HG03135 (cell line): ENCODE data around the gene DNAH17.

Source experiments
- ATAC-seq: cut with Tn5 transposase; IDR thresholded peaks from one replicate; pipeline ENCODE4 v1.9.1; 2021; ENCODE audit warnings: mild to moderate bottlenecking, moderate library complexity; ENCODE audit not compliant: unreplicated experiment

DNAH17 gene

DNA sequence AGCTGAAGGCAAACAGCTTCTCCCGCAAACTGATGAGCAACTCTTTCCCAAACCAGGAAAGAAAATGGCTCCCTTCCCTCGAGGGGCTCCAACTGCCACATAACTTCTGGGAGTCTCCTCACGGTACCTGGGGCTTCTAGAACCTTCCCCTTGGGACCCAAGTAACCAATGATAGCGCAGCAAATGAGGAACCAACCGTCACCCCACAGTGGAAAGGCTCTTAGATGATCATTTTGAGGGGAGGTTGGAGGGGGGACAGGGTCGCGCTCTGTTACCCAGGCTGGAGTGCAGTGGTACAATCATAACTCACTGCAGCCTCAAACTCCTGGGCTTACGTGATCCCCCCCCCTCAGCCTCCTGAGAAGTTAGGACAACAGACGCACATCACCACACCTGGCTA lies at the start of gene DNAH17:
Gene DNAH17, minus strand, starts transcription at position 101 of the 400 bp plus-strand sequence. CDS start 2,339 bp downstream, outside the sequence.
- ATAC-seq = no peak

DNA sequence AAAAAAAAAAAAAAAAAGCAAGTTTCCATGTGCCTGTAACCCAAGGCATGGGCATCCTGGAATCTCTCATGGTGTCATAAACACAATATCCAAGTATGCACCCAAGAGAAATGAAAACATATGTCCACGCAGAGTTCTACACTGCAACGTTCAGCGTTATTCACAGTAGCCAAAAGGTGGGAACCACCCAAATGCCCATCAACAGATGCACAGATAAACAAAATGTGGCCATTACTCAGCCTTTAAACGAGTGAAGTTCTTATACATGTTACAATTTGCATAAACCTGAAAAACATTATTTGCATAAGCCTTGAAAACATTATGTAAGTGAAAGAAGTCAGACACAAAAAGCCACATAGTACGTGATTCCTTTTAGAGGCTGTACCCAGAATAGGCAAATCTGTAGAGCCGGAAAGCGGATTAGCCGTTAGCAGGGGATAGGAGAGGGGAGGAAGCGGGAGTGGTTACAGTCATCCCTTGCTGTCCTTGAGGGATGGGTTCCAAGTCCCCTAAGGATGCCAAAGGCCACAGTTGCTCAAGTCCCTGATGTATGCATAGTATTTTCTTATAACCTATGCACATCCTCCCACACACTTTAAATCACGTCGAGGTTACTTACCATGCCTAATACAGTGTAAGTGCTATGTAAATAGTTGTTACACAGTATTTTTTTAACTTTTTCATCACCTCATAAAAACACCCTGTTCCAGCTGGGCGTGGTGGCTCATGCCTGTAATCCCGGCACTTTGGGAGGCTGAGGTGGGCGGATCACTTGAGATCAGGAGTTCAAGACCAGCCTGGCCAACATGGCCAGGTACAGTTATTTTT lies 47.3 kb upstream of the DNAH17 start:
- no peak for ATAC-seq

- no peak for ATAC-seq
These were observed 46.3 kb upstream of the DNAH17 start for GRCh38 chr17:78623541-78623940.

DNA sequence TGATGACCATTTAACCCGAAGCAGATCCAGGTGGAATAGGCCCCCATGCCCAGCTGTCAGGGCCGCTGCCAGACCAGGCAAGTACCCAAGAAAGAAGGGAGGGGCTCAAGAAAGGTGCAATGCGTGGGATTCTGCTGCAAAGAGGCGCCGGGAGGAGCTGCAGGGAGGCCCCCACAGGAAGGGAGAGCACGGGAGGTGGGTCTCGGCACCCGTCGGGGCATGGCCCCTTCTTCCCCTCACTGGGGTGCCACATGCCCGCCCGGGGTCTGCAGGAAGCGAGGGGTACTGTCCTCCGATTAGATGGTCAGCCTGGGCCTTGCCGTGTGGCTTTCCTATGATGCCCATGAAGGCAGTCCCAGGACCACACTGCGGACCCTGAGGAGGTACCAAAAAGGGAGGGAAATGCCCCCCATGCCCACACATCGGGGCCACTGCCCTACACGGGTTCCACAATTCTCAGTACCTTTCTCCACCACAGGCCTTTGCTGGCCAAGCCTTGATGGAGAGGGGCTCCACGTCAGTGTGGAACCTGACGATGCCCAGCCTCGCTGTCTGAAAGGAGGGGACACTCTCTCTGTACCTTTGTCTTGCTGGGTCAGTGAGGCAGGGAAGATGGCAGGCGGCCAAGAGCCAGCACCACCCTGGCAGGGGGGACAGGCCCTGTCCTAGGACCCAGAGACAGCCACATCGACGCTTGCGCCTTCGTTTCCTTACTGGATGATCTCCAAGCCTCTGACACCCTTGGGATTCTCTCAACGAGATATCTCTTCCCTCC lies 45.5 kb upstream of the DNAH17 start:
- ATAC-seq = no peak

GRCh38 chr17:78621720-78622490 lies 44.7 kb upstream of the DNAH17 start:
- ATAC-seq = no peak

DNA sequence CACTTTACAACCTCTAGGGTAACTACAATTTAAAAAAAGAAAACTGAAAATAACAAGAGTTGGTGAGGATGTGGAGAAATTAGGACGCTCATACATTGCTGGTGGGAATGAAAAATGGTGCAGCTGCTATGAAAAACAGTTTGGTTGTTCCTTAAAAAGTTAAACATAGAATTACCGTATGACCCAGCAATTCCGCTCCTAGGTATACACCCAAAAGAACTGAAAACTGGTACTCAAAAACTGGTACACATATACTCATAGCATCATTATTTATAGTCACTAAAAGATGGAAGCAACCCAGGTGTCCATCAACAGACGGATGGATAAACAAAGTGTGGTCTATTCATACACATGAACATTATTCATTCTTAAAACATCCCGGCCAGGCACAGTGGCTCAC lies 42.9 kb upstream of the DNAH17 start:
- ATAC-seq = no peak

GRCh38 chr17:78619334-78619733 lies 42.1 kb upstream of the DNAH17 start:
- ATAC-seq = no peak

- no peak for ATAC-seq
These were observed 41.3 kb upstream of the DNAH17 start for GRCh38 chr17:78618264-78619066.

DNA sequence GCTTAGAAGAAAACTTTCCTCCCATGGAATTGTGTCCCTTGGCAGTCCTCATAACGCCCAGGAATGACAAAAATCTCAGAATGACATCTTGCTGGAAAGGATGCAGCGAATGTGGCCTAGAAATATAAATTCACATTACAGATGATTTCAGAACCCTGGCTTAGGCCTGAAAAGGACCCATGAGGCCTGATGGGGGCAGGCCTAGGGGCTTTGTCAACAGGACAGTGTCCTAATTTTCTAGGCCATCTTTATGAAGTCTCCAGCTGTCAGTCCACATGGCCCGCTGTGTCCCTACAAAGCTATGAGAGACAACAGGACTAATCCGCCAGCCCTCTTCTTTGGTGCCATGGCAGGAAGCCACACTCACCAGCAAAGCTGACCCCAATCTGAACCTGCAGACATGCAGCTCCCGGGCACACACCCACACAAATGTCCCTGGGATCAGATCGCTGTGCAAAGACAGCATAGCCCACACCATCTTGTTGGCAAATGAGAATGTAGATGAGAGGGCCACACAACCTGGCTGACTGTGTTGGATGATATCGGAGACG lies 40.4 kb upstream of the DNAH17 start:
- no peak for ATAC-seq

GRCh38 chr17:78616946-78617345 lies 39.8 kb upstream of the DNAH17 start:
- no peak for ATAC-seq

- no peak for ATAC-seq
These were observed 38.4 kb upstream of the DNAH17 start for GRCh38 chr17:78615631-78616030.

DNA sequence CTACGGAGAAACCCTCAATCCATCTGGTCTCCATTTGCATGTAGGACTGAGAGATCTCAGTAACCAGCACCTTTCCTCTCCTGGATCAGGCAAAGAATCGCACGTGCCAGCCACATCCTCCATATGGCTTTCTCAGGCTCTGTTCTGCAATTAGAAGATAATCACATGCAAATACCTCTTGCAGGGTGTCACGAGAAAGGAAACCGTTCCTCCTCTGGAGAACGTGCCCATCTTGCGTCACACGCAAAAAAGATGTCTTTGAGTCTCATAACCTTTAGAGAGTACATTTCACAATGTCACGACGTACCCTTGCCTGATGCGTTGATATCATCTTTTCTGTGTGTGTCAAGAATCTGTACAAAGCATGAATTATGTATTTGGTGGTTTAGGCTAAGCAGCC lies 36.2 kb upstream of the DNAH17 start:
- no peak for ATAC-seq

GRCh38 chr17:78611607-78612006 lies 34.4 kb upstream of the DNAH17 start:
- no peak for ATAC-seq

DNA sequence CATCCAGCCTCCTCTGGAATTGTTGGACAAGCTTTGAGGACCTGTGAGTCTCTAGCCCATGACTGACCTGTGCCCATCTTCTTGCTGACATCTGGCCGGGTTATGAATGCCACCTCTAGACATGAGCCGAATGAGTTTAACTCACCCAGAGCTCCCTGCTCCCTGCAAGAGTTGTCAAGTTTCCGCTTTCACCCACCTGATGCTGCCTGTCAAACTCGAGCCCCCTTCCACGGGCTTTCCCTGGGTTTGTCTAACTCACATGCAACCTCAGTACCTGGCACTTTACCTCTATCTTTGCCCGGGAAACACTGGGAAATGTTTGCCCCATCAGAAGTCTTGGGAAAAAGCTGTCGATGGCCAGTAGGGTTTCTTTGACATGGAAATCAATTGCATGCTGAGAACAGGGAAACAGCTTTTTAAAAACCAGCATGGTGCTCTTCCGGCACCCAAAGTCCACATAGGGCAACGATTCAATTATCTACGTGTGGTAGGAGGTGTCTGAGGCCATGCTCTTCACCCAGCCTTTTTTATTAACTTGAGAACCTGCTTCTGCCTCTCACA lies 33.8 kb upstream of the DNAH17 start:
- no peak for ATAC-seq

- ATAC-seq = no peak
These were observed 32.0 kb upstream of the DNAH17 start for GRCh38 chr17:78609191-78609641.

- no peak for ATAC-seq
These were observed 31.6 kb upstream of the DNAH17 start for GRCh38 chr17:78608804-78609186.

GRCh38 chr17:78608122-78608803 lies 31.1 kb upstream of the DNAH17 start:
- ATAC-seq = no peak

DNA sequence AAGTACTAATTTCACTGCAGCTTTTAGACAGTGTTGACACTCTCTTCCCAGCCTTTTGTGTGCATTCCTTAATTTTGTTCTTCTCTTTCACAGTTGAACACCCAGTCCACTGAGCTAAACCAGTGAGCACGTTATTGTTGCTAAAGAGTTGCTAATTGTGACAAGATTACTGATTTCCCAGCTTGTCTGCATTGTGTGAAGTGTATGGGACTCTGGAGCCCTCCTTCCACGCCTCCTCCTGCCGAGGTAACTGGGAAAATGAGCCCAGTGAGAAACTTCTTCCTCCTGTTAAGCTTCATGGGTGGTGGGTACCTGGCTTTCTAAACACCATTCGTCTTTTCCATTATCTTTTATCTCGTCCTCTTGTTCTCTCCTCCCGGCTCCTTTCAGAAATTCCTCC lies 29.8 kb upstream of the DNAH17 start:
- no peak for ATAC-seq

- no peak for ATAC-seq
These were observed 28.7 kb upstream of the DNAH17 start for GRCh38 chr17:78605886-78606285.
